ENCODE results near the gene SELP. TPM values are rescaled to one million over a fixed set of nuclear protein-coding genes. Genes with fewer than 3 reads are reported as not detected.

SELP gene
- total RNA-seq, 2 donors from 2014 or later, result 12.4 to 22.5 TPM

- DNase-seq (peak; percentile 27), ATAC-seq (peak; percentile 81 to 86)
- intact Hi-C loops (cut with DNase I), result loop anchor here in 1 of 2 donors (5.0 kb wide), 2 partner anchors 79 to 1204 kb away; no protein-coding TSS in a partner anchor
Measured at GRCh38 chr1:169546087-169546995, 83.6 kb downstream of the SELP start.

- intact Hi-C loops (cut with DNase I), result loop anchor here in 1 of 2 donors (5.0 kb wide), 2 partner anchors 78 to 1203 kb away; no protein-coding TSS in a partner anchor
- DNase-seq, result no peak
- no peak for ATAC-seq
Measured at GRCh38 chr1:169545472-169545871, 84.5 kb downstream of the SELP start.

GRCh38 chr1:169538998-169539871 is 90.7 kb downstream of the SELP start:
- DNase-seq (no peak), ATAC-seq (peak in 1 of 2 donors; percentile 70)
- intact Hi-C loops (cut with DNase I), result no loop called here

Other genes starting within 250 kb of the SELP start
- gene CCDC181, start 202.7 kb downstream of the SELP start, total RNA-seq, result 1 to 10 TPM; 1.1 to 1.6 TPM
- 10 to 100 TPM; 17.8 to 28.7 TPM for gene SLC19A2, start 144.2 kb downstream of the SELP start, total RNA-seq
- gene F5, start 43.6 kb downstream of the SELP start, total RNA-seq, result 10 to 100 TPM; 17.8 to 20.9 TPM
- gene SELL, start 81.5 kb upstream of the SELP start, total RNA-seq, result 1 to 10 TPM; 3.0 to 4.7 TPM
- 1 to 10 TPM in 1 of 2 donors, under 1 TPM in 1; 0.59 to 3.6 TPM for gene SELE, start 104.0 kb upstream of the SELP start, total RNA-seq
- 1 to 10 TPM; 5.1 to 6.3 TPM for gene METTL18, start 164.8 kb upstream of the SELP start, total RNA-seq